NAMALWA (cell line): ENCODE data around the gene MPL.
"Not testable (repeated sequence)": the region's sequence is repeated elsewhere in the genome, so short reads cannot be mapped to it uniquely, and the experiment has no call there.

Experiments
- DNase-seq: peaks from one replicate; pipeline ENCODE4 v3.0.0-alpha.2; 2015; ENCODE audit warnings: low spot score

MPL gene

DNA sequence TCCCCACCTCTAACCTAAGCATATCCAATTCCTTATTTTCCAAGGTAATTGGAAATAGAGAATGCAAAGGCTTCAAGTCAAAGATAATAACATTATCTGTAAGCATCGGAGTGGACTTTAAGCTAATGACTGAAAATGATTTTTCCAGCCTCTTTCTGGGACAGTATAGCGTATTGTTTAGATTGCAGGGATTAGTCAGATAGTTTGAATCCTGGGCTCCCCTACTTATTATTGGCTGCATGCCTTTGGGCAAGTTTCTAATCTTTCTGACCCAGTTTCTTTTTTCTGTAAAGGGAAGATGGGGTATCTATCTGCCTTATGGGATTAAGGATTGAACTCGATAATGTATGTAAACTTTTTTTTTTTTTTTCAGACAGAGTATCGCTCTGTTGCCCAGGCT is 19.6 kb downstream of the MPL start:
- no peak for DNase-seq

DNA sequence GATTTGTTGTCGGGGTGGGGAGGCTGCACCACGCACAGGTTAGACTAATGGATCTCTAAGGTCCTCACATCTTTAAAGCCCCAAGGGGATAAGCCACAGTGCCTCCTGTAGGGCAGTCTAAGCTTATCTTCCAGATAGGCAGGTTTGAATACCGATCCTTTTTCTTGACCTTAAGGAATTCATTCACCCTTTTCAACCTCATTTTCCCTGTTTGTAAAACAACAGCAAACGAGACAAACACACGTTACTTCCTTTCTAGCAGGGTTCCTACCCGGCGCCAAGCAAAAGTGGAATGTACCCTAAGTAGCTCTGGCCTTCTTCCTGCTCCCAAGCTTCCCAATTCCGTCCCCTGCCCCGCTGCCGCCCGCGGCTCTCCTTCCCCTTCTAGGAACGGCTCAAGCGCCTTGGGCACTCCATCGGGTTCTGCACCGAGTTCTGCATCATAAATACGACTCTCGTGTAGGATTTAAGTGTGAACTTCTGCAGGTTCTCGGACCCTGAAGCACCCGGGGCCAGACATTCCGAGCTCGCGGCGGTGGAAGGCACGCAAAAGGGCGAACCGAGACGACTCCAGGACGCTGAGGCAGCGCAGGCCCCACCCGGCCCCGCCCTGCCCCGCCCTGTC is 20.6 kb downstream of the MPL start:
- peak; percentile 69 for DNase-seq

DNA sequence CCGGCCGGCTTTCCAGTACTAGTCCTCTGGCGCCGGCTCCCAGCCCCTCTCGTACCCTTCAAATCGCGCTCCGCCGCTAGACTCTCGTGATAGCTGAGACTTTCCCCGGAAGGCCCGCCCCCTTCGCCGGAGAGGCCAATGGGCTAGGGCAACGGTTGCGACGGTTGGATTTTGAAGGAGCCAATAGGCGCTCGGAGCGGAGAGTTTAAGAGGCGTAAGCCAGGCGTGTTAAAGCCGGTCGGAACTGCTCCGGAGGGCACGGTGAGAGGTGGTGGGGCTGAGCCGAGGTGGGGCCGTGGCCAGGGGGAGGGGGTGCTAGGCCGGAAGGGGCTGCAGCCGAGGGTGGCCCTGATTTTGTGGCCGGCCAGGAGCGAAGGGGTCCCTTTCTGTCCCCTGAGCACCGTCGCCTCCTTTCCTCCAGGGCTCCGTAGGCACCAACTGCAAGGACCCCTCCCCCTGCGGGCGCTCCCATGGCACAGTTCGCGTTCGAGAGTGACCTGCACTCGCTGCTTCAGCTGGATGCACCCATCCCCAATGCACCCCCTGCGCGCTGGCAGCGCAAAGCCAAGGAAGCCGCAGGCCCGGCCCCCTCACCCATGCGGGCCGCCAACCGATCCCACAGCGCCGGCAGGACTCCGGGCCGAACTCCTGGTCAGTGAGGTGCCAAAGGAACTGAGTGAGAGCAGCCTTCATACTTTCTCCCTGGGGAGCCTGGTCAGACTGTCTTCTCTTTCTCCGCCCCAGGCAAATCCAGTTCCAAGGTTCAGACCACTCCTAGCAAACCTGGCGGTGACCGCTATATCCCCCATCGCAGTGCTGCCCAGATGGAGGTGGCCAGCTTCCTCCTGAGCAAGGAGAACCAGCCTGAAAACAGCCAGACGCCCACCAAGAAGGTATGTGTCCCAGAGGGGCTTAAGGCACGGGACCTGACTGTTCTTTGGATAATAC is 21.4 kb downstream of the MPL start, which contains the start of gene CDC20:
CDC20 (plus strand) TSS at position 236 of the 948 bp plus-strand sequence; CDS start at position 471, 235 bp downstream.
- DNase-seq: peak; percentile 99

DNA sequence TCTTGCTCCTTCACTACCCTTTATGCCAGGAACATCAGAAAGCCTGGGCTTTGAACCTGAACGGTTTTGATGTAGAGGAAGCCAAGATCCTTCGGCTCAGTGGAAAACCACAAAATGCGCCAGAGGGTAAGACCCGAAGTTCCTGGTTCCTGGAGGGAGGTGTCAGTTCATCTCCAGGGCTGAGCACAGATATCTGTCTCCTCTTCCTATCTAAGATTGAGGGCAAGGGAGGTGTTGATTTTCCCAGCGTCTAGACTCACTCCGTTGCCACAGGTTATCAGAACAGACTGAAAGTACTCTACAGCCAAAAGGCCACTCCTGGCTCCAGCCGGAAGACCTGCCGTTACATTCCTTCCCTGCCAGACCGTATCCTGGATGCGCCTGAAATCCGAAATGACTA is 22.1 kb downstream of the MPL start:
- DNase-seq: no peak

DNA sequence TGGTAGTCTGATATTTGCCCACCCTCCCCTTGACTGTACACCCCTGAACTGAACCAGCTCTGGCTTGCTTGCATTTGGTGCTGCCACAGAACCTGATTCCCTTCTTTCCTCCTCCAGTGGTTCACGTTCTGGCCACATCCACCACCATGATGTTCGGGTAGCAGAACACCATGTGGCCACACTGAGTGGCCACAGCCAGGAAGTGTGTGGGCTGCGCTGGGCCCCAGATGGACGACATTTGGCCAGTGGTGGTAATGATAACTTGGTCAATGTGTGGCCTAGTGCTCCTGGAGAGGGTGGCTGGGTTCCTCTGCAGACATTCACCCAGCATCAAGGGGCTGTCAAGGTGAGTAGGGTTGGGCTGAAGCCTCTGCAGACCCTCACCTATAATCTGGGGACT is 23.0 kb downstream of the MPL start:
- DNase-seq: no peak

DNA sequence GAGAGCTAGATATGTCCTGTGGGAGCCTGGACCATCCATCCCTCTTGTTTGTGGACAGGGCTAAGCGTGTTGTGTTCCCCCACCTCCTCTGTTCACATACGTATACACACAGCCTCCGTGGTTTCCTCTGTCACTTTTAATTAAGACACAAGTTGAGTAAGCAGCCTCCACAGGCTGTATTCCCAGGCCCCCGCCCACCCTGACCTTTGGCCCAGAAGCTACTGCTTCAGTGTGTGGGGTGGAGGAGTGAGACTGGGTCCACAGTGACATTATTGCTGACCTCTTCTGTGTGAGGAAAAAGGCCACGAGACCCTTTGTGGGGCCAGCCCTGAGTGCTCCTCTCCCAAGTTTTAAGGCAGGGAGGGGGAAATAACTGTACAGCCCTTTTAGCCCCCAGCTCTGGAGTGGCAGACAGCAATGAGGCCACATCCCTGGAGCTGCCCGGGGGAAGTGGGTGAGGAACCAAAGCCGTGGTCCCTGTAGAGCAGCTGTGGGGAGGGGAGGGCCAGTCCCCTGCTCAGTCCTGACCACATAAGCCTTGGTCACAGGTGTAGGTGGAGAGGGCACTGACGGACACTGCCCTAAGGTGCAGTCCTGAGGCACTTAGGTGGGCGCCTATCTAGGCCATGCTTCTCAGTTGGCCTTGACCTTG is 25.8 kb downstream of the MPL start:
- DNase-seq: no peak

DNA sequence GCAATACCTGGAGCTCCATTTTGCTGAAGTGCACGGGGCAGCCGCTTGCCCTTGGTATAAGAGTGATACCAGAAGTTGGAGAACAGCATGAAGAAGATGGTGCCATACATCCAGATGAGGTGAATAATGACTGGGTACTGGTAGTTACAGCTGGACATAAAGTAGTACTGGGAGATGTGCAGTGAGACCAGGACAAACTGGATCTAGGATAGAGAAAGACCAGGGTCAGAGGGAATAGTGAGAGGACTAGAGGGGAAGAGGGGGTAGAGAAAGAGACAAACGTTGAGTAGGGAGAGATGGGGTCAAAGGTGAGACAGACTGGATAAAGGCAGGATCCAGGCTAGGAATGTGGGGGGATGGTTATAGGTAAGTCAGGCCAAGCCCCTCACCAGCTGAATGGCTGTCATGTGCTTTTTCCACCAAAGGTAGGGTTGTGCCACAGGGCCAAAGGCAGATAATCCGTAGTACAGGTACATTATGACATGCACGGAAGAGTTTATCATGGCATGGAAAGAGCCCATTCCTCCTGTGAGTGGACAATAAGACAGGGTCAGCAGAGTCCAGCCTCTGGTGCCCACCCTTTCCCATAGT is 26.4 kb downstream of the MPL start:
- no peak for DNase-seq

DNA sequence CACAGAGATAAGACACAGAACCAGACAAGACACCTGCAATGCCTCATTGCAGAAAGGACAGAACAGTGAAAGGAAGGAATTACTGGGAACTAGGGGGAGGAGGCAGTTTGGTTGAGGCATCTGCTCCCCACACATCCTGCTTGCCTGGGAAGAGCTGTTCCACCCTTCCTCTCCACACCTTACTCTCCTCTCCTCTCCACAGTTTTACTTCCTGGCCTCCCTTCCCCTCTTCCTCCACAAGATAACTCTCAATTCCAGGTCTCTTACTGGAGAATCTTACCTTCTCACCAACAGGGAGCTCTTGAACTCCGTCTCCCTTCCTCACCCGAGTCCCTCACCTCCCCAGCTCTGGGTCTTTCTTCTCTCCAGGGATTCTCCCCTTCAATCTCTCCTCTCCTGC is 28.1 kb downstream of the MPL start:
- no peak for DNase-seq

DNA sequence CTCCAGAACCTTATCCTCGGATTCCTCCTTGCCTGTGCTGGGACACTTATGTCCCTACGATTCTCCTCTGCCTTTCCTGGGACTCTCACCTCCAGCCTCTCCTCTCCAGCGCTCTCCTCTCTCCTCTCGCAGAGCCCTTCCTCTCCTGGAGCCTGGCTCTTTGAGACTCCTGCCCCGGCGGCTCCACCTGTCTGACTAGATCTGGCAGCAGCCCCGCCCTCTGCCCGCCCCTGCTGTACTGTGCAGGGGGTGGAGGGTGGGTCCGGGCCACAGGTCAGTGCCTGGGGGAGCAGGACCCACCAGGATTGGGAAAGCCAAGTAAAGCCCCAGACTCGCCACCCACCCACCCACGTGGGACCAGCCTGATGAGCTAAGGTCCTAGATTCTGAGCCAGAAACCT is 28.6 kb downstream of the MPL start:
- no peak for DNase-seq

DNA sequence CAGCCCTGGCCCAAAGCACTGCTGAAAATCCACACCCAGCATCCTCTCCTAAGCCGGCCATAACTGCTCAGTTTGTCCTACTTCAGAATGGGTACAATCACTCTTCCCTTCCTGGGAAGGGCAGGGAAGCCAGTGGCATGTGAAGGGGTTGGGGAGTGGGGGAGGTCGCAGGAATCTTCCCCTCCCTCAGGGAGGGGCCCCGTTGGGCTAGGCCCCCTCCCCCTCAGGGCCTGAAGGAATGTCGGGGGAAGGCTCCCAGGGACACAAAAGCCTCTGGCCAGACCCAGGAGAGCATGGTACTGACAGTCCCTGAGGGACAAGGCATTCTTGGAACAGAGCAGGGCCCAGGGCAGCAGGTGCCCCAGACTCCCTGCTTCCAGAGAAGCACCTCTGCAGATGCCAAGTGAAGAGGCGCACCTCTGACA is 29.0 kb downstream of the MPL start:
- no peak for DNase-seq

DNA sequence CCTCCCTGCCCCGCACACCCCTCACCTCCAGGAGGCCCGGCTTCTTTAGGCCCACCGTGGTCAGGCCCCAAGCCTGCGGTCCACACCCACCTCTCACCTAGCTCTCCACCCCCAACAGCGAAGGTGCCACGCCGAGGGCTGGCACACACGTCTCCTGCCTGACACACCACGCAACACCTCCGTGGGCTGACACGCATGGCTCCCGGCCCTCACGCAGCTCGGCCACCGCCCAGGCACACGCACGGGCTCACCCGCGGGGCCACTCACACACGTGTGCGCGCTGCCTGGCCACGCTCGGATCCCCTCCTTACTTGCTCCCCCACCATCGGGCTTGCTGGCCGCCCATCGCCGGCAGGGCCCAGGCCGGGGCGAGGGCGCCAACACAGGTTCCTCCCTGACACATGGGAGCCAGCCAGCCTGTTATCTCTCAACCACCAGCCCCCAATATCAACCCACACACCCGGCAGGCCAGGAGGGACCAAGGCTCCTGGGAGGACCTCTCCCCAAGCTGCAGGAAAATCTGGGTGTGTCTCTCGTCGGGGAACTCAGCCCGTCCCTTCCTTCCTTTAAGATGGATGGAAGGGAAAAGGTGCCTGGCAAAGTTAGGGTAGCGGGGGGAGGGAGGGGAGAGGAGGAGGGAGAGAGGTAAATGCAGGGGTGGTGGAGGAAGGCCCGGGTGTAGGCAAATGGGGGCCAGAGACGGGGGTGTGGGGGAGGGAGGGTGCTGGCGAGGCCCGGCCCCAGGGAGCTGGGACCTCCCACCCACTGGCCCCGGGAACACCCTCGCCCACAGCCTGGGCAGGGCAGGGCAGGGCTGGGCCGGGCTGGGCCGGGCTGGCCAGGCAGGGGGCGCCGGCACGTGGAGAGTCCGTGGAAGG is 29.6 kb downstream of the MPL start:
- peak; percentile 54 for DNase-seq

DNA sequence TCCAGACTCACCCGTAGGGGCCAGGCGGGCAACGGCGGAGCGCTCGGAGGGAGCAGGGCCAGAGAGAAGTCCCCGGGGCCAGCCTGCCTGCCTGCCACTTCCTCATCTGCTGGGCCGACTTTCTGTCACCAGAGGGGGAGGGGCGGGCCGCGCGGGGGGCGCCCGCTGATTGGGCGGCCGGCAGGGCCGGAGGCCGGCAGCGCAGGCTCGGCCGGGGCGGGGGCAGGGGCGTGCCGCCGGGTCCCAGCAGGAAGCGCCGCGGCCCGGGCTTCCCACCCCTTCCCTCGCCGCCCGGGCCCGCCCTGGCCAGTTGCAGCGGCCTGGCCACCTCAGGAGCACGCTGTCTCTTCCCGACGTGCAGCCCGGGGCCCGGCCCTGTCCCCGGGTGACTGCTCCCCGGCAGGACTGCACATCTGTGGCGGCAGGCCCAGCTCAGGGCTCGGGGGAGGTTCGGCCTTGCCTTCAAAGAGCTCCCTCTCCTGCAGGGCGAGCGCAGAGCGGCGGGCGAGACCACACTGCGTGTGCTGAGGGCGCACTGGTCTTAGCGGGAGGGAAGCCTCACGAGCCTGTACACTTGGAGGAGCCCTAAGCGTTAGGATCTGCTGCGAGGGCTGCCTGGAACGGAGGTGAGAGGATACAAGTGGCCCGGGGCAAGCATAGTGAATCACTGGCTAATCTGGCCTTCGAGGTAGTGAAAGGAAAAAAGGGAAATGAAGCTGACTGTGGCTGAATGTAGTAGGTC is 30.5 kb downstream of the MPL start, which contains the start of gene ELOVL1:
ELOVL1 (minus strand) TSS at position 108 of the 742 bp plus-strand sequence. CDS start 2,402 bp downstream, outside the sequence.
- peak; percentile 91 for DNase-seq

DNA sequence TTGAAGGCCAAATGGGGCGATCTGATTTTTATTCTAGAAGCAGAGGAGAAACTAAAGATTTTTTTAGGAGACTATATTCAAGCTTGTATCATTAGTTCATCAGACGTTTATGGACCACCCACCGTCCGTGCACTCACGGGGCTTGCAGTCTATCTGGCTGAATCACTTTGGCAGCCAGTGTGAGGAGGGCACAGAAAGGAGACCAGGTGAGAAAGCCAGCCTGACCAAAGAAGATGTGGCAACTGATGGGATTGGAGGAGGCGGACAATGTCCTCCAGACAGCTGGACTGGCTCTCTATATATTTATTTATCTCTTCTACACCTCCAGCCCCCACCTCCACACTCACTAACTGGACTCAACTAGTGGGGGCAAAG is 31.0 kb downstream of the MPL start:
- DNase-seq: no peak

DNA sequence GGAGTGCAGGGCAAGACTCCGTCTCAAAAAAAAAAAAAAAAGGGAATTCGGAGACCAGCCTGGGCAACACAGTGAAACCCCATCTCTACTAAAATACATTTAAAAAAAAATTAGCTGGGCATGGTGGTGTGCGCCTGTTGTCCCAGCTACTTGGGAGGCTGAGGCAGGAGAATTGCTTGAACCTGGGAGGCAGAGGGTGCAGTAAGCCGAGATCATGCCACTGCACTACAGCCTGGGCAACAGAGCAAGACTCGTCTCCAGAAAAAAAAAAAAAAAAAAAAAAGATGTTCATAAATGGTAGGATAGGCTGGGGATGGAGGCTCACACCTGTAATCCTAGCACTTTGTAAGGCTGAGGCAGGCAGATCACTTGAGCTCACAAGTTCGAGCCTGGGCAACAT is 32.2 kb downstream of the MPL start:
- not testable (repeated sequence) for DNase-seq

DNA sequence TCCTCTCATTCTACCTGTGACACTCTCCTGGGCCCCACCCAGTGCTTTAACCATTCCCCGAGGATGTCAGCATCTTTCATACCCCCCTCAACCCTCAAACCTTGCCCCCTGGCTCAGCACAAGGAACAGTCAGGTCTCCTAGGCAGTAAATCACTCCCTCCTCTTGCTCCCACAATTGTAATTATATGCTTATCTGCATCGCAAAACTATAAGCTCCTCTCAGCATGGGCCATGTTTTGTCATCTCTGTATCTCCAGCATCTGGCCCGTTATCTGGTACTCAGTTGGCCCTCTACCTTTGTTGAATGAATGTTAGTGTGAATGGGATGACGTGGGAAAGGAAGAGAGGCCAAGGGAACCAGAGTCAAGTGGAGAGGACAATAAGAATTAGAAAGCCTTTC is 32.9 kb downstream of the MPL start:
- DNase-seq: no peak

DNA sequence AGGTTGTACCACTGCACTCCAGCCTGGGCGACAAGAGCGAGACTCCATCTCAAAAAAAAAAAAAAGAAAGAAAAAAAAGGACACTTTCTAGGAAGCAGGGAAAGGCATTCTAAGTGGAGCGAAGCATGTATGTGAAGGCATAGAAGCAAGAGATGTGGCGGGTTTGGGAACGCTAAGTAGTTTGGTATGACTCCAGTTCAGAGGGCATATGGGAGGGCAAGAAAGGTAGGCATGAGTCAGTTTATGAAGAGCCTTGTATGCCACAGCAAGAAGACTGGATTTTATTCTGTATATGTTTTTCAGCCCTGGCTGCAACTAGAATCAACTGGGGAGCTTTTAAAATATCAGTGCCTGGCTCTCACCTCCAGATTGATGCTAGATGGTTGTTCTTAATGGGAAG is 34.6 kb downstream of the MPL start:
- no peak for DNase-seq

DNA sequence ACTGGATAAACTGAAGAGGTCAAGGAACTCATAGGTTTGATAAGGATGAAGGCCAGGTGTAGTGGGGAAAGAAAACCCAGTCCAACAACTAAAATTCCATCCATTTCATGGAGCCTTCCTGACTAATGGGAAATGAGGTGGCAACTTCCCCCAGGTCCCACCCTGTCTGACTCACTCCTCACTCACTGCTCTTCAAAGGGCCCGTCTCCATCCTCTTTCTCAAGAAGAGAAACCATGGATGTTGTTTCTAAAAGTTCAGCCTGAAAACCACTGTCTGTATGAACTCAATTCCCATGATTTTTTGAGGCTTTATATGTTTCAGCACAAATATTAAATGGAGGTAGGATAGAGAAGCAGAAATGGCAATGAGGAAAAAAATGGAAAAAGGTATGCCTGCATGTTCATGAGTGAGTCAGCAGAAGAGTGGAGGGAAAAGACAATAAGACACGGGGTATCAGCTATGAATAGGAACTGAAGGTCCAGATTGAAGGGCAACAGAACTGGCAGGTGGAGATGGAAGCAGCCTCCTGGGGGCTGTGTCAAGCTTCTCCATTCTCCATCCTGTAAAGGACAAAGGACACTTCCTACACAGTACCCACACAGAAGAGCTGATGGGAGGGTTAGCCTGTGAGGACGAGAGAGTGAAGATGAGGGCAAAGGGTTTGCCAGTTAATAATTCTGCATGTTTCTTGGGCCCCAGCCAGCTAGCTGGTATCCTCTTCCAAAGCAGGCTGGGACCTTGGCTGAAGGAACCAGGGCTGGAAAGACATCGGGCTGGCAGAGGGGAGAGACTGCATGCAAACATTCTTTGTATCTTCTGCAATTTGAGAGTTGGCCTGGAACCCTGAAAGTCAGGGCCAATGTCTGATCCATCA is 35.7 kb downstream of the MPL start:
- no peak for DNase-seq

DNA sequence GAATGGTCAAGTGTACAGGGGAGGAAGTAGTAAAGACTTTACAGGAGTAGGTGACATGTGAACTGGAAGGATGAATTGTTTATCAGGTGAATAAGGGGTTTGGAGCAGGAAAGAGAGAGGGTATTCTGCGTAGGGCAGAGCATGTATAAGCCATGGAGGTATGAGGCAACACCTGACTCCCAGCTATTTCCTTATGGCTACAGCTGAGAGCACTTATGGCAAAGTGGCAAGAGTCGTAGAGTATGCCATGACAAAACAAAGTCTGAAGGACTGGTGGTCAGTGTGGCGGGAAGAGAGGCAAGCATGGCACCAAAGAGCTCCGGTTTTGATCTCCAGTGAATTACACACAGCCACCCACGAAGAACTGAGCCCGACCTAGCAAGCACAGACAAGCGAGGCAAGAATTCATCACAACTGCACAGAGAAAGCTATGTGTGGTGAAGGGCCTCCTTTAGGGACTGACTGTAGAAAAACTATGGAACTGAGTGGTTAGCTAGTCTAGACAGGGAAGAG is 39.2 kb downstream of the MPL start:
- no peak for DNase-seq

DNA sequence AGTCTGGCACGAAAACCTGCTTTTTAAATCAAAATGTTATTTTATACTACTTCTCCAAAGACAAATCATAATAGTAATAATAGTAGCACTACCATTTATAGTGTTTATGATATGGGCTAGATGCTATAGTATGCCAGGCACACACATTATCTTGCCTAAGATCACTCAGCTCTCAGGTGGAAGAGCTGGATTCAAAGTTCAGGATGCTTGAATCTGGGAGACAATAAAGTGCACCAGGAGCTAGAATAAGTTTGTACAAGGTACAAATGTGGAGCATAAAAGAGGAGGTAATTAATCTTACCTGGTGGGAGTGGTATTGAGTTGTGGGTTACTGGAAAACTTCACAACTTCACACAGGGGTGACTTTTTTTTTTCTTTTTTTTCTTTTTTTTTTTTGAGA is 40.2 kb downstream of the MPL start:
- DNase-seq: no peak
